Measurements from ENCODE around the gene PABPN1L. TPM values are rescaled to one million over a fixed set of nuclear protein-coding genes. Genes with fewer than 3 reads are reported as not detected.
A peak's percentile ranks its signal among the peaks of the same experiment; 100 is the strongest.

The PABPN1L gene, protein sequence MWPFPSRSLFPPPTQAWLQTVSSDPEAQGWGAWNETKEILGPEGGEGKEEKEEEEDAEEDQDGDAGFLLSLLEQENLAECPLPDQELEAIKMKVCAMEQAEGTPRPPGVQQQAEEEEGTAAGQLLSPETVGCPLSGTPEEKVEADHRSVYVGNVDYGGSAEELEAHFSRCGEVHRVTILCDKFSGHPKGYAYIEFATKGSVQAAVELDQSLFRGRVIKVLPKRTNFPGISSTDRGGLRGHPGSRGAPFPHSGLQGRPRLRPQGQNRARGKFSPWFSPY
- not detected in 2 replicates for total RNA-seq (2014; rRNA removed; shearing (Covaris generic); ENCODE audit: low replicate concordance)

DNA sequence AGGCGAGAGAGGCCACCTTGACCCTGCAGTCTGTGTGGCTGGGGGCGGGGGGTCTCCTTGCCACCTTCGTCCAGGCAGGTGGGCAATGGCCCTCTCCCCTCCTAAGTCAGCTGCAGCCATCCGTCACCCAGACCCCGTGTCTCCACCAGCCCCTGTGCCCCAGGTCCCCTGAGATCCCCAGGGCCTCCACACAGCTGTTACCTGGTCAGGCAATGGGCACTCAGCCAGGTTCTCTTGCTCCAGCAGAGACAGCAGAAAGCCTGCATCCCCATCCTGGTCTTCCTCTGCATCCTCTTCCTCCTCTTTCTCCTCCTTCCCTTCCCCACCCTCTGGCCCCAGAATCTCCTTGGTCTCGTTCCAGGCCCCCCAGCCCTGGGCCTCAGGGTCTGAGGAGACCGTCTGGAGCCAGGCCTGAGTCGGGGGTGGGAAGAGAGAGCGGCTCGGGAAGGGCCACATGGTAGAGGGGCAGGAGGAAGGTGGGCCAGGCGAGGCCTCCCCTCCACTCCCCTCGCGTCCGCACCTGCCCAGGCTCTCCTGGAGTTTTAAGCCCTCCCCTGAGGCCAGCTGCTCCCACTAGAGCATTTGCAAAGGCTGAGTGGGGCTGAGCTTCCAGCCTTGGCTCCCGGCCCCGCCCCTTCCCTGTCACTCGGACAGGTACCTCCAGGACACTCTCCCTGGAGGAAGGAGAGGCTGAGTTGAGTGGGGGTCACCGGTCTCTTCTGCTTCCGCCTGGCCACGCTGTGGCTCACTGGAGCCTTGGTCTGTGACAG, at the start of gene PABPN1L:
Gene PABPN1L, minus strand, starts transcription at position 510 of the 770 bp plus-strand sequence. Its CDS starts 54 bp downstream, at position 456.
- Histone ChIP-seq H3K79me2 (ENCODE audit: low read length) (no peaks in the 10 kb centered on the region), H3K9me3 (ENCODE audit: low read length) (no peaks in the 10 kb centered on the region), H3K4me1 (ENCODE audit: low read length) (peaks cover 9% of the 10 kb centered on the region), H3K9ac (ENCODE audit: low read length) (no peak within 1 kb of the TSS), H3K27me3 (ENCODE audit: low read length) (no peaks in the 10 kb centered on the region; the same call in 1 of the 2 replicates), H3K27ac (ENCODE audit: low read length) (no peak within 1 kb of the TSS), H2AFZ (ENCODE audit: low read length) (no peak within 1 kb of the TSS), H3K4me2 (ENCODE audit: low read depth, low read length, poor library complexity, severe bottlenecking) (no peak within 1 kb of the TSS), H3K9me2 (replicated peaks; ENCODE audit: insufficient read depth, low read length) (no peaks in the 10 kb centered on the region), H3K4me3 (ENCODE audit: low read length) (no peak within 1 kb of the TSS), H3K36me3 (ENCODE audit: insufficient read depth, low read length) (no peaks in the 10 kb centered on the region), H4K20me1 (ENCODE audit: insufficient read depth, low read depth, low read length) (no peaks in the 10 kb centered on the region)
- peak; percentile 45 for DNase-seq

DNA sequence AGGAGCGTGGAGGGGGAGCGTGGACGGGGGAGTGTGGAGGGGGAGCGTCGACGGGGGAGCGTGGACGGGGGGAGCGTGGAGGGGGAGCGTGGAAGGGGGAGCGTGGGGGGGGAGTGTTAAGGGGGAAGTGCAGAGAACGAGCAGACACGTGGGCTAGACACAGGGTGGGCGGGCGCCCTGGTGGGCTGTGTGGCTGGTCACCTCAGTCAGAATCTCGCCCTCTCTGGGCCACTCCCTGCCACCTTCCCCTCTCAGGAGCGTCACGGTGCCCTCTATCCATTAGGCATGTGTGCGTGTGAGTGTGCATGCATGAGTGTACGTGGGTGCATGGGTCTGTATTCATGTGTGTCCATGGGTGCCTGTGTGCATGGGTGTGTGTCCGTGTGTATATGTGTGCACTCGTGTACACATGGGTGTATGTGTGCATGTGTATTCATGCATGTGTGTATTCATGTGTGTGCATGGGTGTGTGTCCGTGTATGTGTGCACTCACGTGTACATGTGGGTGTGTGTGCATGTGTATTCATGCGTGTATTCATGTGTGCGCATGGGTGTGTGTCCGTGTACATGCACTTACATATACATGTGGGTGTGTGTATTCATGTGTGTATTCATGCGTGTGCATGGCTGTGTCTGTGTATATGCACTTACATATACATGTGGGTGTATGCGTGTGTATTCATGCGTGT, 49.3 kb upstream of the PABPN1L start:
- no peaks in the 10 kb centered on the region for H3K4me1 ChIP-seq (ENCODE audit: low read length)
- no peak overlapping the region for H3K4me2 ChIP-seq (ENCODE audit: low read depth, low read length, poor library complexity, severe bottlenecking)
- no peak overlapping the region for H3K27ac ChIP-seq (ENCODE audit: low read length)
- H3K9me3 ChIP-seq (ENCODE audit: low read length): no peaks in the 10 kb centered on the region
- no peaks in the 10 kb centered on the region for H3K27me3 ChIP-seq (ENCODE audit: low read length)
- no peaks in the 10 kb centered on the region for H3K9me2 ChIP-seq (replicated peaks; ENCODE audit: insufficient read depth, low read length)
- H3K4me3 ChIP-seq (ENCODE audit: low read length): no peak overlapping the region
- H4K20me1 ChIP-seq (ENCODE audit: insufficient read depth, low read depth, low read length): no peaks in the 10 kb centered on the region
- no peak overlapping the region for H3K9ac ChIP-seq (ENCODE audit: low read length)
- no peaks in the 10 kb centered on the region for H3K79me2 ChIP-seq (ENCODE audit: low read length)
- H3K36me3 ChIP-seq (ENCODE audit: insufficient read depth, low read length): no peaks in the 10 kb centered on the region
- H2AFZ ChIP-seq (ENCODE audit: low read length): no peak overlapping the region
- DNase-seq: no peak

GRCh38 chr16:88914750-88915368, 48.4 kb upstream of the PABPN1L start:
- Histone ChIP-seq H3K79me2 (ENCODE audit: low read length) (no peaks in the 10 kb centered on the region), H3K9ac (ENCODE audit: low read length) (no peak overlapping the region), H4K20me1 (ENCODE audit: insufficient read depth, low read depth, low read length) (no peaks in the 10 kb centered on the region), H3K4me3 (ENCODE audit: low read length) (no peak overlapping the region), H3K4me1 (ENCODE audit: low read length) (no peaks in the 10 kb centered on the region), H3K36me3 (ENCODE audit: insufficient read depth, low read length) (no peaks in the 10 kb centered on the region), H3K27me3 (ENCODE audit: low read length) (no peaks in the 10 kb centered on the region), H3K27ac (ENCODE audit: low read length) (no peak overlapping the region), H2AFZ (ENCODE audit: low read length) (no peak overlapping the region), H3K9me2 (replicated peaks; ENCODE audit: insufficient read depth, low read length) (no peaks in the 10 kb centered on the region), H3K4me2 (ENCODE audit: low read depth, low read length, poor library complexity, severe bottlenecking) (no peak overlapping the region), H3K9me3 (ENCODE audit: low read length) (no peaks in the 10 kb centered on the region)
- DNase-seq: no peak

DNA sequence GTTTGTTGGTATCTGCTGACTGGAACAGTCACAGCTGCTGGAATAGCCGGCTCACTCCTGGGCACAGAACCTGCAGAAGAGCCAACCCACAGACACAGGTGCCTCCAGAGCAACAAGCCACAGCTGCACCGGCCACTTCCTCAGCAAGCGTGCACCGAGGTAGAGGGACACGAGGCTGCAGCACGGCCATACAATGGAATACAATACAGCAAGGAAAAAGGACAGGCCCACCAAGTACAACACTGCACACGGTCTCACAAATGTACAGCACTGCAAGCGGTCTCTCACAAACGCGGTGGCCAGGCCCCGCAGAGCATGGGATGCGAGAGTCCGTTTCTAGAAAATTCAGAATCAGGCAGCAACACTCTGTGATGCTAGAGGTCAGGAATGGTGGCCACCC, 47.4 kb upstream of the PABPN1L start:
- Histone ChIP-seq H3K79me2 (ENCODE audit: low read length) (no peaks in the 10 kb centered on the region), H3K27me3 (ENCODE audit: low read length) (no peaks in the 10 kb centered on the region)

DNA sequence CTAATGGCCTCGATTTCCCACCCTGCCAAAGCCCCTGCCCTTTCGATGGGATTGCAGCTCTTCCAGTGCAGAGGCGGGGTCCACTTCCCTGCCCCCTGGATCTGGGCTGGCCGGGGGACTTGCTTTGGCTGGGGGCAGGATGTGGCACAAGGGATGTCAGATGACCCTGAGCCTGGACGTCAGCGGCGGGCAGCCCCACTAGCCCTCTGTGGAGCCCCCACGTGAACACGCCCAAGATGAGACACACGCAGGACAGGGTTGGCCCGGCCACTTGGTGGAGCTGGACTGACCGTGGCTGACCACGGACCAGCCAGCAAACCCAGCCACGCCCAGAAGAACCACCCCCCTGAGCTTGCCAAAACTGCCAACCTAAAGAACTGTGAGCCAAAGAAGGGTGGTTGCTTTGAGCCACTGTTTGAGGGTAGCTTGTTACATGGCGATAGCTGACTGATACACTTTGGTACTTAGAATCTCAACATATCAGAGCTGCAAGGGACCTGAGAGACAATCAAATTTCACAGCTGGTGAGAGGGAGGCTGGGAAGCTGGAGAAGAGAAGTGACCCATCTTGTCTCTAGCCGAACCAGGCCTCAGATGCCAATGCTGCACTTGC, 46.6 kb upstream of the PABPN1L start:
- Histone ChIP-seq H3K4me1 (ENCODE audit: low read length) (no peaks in the 10 kb centered on the region), H3K27me3 (ENCODE audit: low read length) (no peaks in the 10 kb centered on the region), H3K9me2 (replicated peaks; ENCODE audit: insufficient read depth, low read length) (no peaks in the 10 kb centered on the region), H3K4me3 (ENCODE audit: low read length) (no peak overlapping the region), H3K36me3 (ENCODE audit: insufficient read depth, low read length) (no peaks in the 10 kb centered on the region), H4K20me1 (ENCODE audit: insufficient read depth, low read depth, low read length) (no peaks in the 10 kb centered on the region), H3K79me2 (ENCODE audit: low read length) (no peaks in the 10 kb centered on the region), H3K9ac (ENCODE audit: low read length) (no peak overlapping the region), H3K4me2 (ENCODE audit: low read depth, low read length, poor library complexity, severe bottlenecking) (no peak overlapping the region), H3K27ac (ENCODE audit: low read length) (no peak overlapping the region), H3K9me3 (ENCODE audit: low read length) (no peaks in the 10 kb centered on the region), H2AFZ (ENCODE audit: low read length) (no peak overlapping the region)
- no peak for DNase-seq

More for the DNA sequence above, 47.4 kb upstream of the PABPN1L start:
- Histone ChIP-seq H3K4me2 (ENCODE audit: low read depth, low read length, poor library complexity, severe bottlenecking) (no peak overlapping the region), H3K9me2 (replicated peaks; ENCODE audit: insufficient read depth, low read length) (no peaks in the 10 kb centered on the region), H2AFZ (ENCODE audit: low read length) (no peak overlapping the region), H3K36me3 (ENCODE audit: insufficient read depth, low read length) (no peaks in the 10 kb centered on the region), H3K9me3 (ENCODE audit: low read length) (no peaks in the 10 kb centered on the region), H3K4me1 (ENCODE audit: low read length) (no peaks in the 10 kb centered on the region), H3K27ac (ENCODE audit: low read length) (no peak overlapping the region), H4K20me1 (ENCODE audit: insufficient read depth, low read depth, low read length) (no peaks in the 10 kb centered on the region), H3K9ac (ENCODE audit: low read length) (no peak overlapping the region), H3K4me3 (ENCODE audit: low read length) (no peak overlapping the region)
- no peak for DNase-seq

GRCh38 chr16:88912556-88912955, 46.1 kb upstream of the PABPN1L start:
- no peaks in the 10 kb centered on the region for H3K36me3 ChIP-seq (ENCODE audit: insufficient read depth, low read length)
- H3K79me2 ChIP-seq (ENCODE audit: low read length): no peaks in the 10 kb centered on the region
- no peak overlapping the region for H3K27ac ChIP-seq (ENCODE audit: low read length)
- no peaks in the 10 kb centered on the region for H3K9me2 ChIP-seq (replicated peaks; ENCODE audit: insufficient read depth, low read length)
- H3K9ac ChIP-seq (ENCODE audit: low read length): no peak overlapping the region
- H3K4me1 ChIP-seq (ENCODE audit: low read length): no peaks in the 10 kb centered on the region
- H3K27me3 ChIP-seq (ENCODE audit: low read length): no peaks in the 10 kb centered on the region
- DNase-seq: no peak
- H3K4me3 ChIP-seq (ENCODE audit: low read length): no peak overlapping the region
- no peaks in the 10 kb centered on the region for H3K9me3 ChIP-seq (ENCODE audit: low read length)
- no peak overlapping the region for H3K4me2 ChIP-seq (ENCODE audit: low read depth, low read length, poor library complexity, severe bottlenecking)
- H4K20me1 ChIP-seq (ENCODE audit: insufficient read depth, low read depth, low read length): no peaks in the 10 kb centered on the region
- no peak overlapping the region for H2AFZ ChIP-seq (ENCODE audit: low read length)

DNA sequence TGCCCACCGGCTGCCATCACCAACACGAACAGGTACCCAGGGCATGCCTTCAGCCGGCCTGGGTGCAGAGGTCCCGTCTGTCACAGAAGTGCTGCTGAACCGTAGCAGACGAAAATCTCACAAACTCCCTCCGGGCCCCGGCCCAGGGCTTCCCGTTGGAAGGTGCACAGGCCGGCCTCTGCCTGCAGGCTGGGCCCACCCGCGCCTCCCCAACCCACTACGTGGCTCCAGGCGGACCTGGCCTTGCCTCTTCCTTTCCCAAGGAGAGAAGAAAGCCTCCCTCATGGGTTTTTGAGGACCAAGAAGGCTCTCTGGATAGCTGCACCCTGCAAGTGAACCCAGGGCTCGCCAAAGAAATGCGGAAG, 45.5 kb upstream of the PABPN1L start:
- no peaks in the 10 kb centered on the region for H3K4me1 ChIP-seq (ENCODE audit: low read length)
- no peaks in the 10 kb centered on the region for H3K36me3 ChIP-seq (ENCODE audit: insufficient read depth, low read length)
- no peak for DNase-seq
- H4K20me1 ChIP-seq (ENCODE audit: insufficient read depth, low read depth, low read length): no peaks in the 10 kb centered on the region
- H3K4me2 ChIP-seq (ENCODE audit: low read depth, low read length, poor library complexity, severe bottlenecking): no peak overlapping the region
- no peaks in the 10 kb centered on the region for H3K27me3 ChIP-seq (ENCODE audit: low read length)
- no peaks in the 10 kb centered on the region for H3K79me2 ChIP-seq (ENCODE audit: low read length)
- H2AFZ ChIP-seq (ENCODE audit: low read length): no peak overlapping the region
- H3K9ac ChIP-seq (ENCODE audit: low read length): no peak overlapping the region
- H3K9me2 ChIP-seq (replicated peaks; ENCODE audit: insufficient read depth, low read length): no peaks in the 10 kb centered on the region
- H3K4me3 ChIP-seq (ENCODE audit: low read length): no peak overlapping the region
- no peak overlapping the region for H3K27ac ChIP-seq (ENCODE audit: low read length)
- no peaks in the 10 kb centered on the region for H3K9me3 ChIP-seq (ENCODE audit: low read length)
